Neutrophil (primary cell): Measurements from ENCODE around the gene CYTIP.
A peak's percentile ranks its signal among the peaks of the same experiment; 100 is the strongest.

Experiments
- H3K27ac ChIP-seq: fragments of 200-600 bp; sonication (generic); 2 replicates; pipeline ENCODE4 v1.5.1; 2016; ENCODE audit warnings: mild to moderate bottlenecking, moderate library complexity
- H3K27me3 ChIP-seq: fragments of 200-600 bp; sonication (generic); 2 replicates; pipeline ENCODE4 v1.6.0; 2016; ENCODE audit warnings: mild to moderate bottlenecking
- H3K36me3 ChIP-seq: fragments of 200-600 bp; sonication (generic); 2 replicates; pipeline ENCODE4 v1.5.1; 2017
- H3K4me1 ChIP-seq, 2 experiments: fragments of 200-600 bp in 1 of 2; sonication (generic) in 1 of 2; 1 replicate in 1 of 2; 2 replicates in 1 of 2; pipeline versions ENCODE4 v1.5.1 to v1.6.1; 2013 to 2016; ENCODE audit warnings: low read depth in 1 of 2, low read length in 1 of 2, mild to moderate bottlenecking in 1 of 2, moderate library complexity in 1 of 2; ENCODE audit not compliant: control insufficient read depth in 1 of 2, insufficient read depth in 1 of 2
- H3K4me3 ChIP-seq, 2 experiments: fragments of 200-600 bp in 1 of 2; sonication (generic) in 1 of 2; 1 replicate in 1 of 2; 2 replicates in 1 of 2; pipeline ENCODE4 v1.5.1; 2013 to 2016; ENCODE audit warnings: low read depth in 1 of 2, low read length in 1 of 2, mild to moderate bottlenecking in 1 of 2, moderate library complexity in 1 of 2
- H3K9me3 ChIP-seq: fragments of 200-600 bp; sonication (generic); 2 replicates; pipeline ENCODE4 v1.5.1; 2016
- CTCF ChIP-seq: fragments of 200-600 bp; sonication (generic); IDR thresholded peaks from 2 replicates; pipeline ENCODE4 v1.5.1; 2016; ENCODE audit warnings: antibody characterized with exemption

The CYTIP gene

GRCh38 chr2:157428500-157429175 is 15.3 kb downstream of the CYTIP start:
- Histone ChIP-seq H3K36me3 (peaks cover 100% of the 10 kb centered on the region), H3K27ac (peak overlapping the region; percentile 43), H3K9me3 (peaks cover 5% of the 10 kb centered on the region), H3K4me1 (peaks cover 0 to 9% of the 10 kb centered on the region in 2 experiments), H3K4me3 (no peak overlapping the region), H3K27me3 (no peaks in the 10 kb centered on the region)
- TF ChIP-seq CTCF = no peak

GRCh38 chr2:157427922-157428303 is 16.0 kb downstream of the CYTIP start:
- Histone ChIP-seq H3K27me3 (no peaks in the 10 kb centered on the region), H3K4me3 (no peak overlapping the region), H3K27ac (peak overlapping the region; percentile 43), H3K4me1 (peaks cover 0 to 1% of the 10 kb centered on the region in 2 experiments), H3K36me3 (peaks cover 96% of the 10 kb centered on the region), H3K9me3 (peaks cover 5% of the 10 kb centered on the region)
- TF ChIP-seq CTCF = no peak

- peak overlapping the region; percentile 43 for H3K27ac ChIP-seq
- H3K4me3 ChIP-seq = no peak overlapping the region
- peaks cover 5% of the 10 kb centered on the region for H3K9me3 ChIP-seq
- TF ChIP-seq CTCF = no peak
- H3K36me3 ChIP-seq = peaks cover 92% of the 10 kb centered on the region
- H3K4me1 ChIP-seq = peaks cover under 1 to 1% of the 10 kb centered on the region in 2 experiments
- H3K27me3 ChIP-seq = no peaks in the 10 kb centered on the region
Measured at GRCh38 chr2:157427003-157427921, 16.6 kb downstream of the CYTIP start.

GRCh38 chr2:157426477-157426994 is 17.4 kb downstream of the CYTIP start:
- H3K9me3 ChIP-seq = peaks cover 5% of the 10 kb centered on the region
- H3K4me1 ChIP-seq = peaks cover 8% of the 10 kb centered on the region in 2 experiments
- H3K36me3 ChIP-seq = peaks cover 92% of the 10 kb centered on the region
- H3K4me3 ChIP-seq = no peak overlapping the region
- no peak for TF ChIP-seq CTCF
- no peaks in the 10 kb centered on the region for H3K27me3 ChIP-seq
- H3K27ac ChIP-seq = peak overlapping the region; percentile 43

- H3K4me3 ChIP-seq = no peak overlapping the region
- no peak for TF ChIP-seq CTCF
- H3K36me3 ChIP-seq = peaks cover 83% of the 10 kb centered on the region
- peak overlapping the region; percentile 6 for H3K27ac ChIP-seq
- peaks cover 27% of the 10 kb centered on the region in 2 experiments for H3K4me1 ChIP-seq
- no peaks in the 10 kb centered on the region for H3K9me3 ChIP-seq
- no peaks in the 10 kb centered on the region for H3K27me3 ChIP-seq
Measured at GRCh38 chr2:157424374-157424773, 19.5 kb downstream of the CYTIP start.
